HG02943 (cell line): Measurements from ENCODE around the gene MIA3.
"Not testable (repeated sequence)": the region's sequence is repeated elsewhere in the genome, so short reads cannot be mapped to it uniquely, and the experiment has no call there.

ENCODE experiments used
- ATAC-seq: cut with Tn5 transposase; IDR thresholded peaks from one replicate; pipeline ENCODE4 v1.9.1; 2021; ENCODE audit warnings: mild to moderate bottlenecking, low read depth, moderate library complexity; ENCODE audit not compliant: unreplicated experiment

MIA3 gene, protein sequence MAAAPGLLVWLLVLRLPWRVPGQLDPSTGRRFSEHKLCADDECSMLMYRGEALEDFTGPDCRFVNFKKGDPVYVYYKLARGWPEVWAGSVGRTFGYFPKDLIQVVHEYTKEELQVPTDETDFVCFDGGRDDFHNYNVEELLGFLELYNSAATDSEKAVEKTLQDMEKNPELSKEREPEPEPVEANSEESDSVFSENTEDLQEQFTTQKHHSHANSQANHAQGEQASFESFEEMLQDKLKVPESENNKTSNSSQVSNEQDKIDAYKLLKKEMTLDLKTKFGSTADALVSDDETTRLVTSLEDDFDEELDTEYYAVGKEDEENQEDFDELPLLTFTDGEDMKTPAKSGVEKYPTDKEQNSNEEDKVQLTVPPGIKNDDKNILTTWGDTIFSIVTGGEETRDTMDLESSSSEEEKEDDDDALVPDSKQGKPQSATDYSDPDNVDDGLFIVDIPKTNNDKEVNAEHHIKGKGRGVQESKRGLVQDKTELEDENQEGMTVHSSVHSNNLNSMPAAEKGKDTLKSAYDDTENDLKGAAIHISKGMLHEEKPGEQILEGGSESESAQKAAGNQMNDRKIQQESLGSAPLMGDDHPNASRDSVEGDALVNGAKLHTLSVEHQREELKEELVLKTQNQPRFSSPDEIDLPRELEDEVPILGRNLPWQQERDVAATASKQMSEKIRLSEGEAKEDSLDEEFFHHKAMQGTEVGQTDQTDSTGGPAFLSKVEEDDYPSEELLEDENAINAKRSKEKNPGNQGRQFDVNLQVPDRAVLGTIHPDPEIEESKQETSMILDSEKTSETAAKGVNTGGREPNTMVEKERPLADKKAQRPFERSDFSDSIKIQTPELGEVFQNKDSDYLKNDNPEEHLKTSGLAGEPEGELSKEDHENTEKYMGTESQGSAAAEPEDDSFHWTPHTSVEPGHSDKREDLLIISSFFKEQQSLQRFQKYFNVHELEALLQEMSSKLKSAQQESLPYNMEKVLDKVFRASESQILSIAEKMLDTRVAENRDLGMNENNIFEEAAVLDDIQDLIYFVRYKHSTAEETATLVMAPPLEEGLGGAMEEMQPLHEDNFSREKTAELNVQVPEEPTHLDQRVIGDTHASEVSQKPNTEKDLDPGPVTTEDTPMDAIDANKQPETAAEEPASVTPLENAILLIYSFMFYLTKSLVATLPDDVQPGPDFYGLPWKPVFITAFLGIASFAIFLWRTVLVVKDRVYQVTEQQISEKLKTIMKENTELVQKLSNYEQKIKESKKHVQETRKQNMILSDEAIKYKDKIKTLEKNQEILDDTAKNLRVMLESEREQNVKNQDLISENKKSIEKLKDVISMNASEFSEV (N-terminal part only)

DNA sequence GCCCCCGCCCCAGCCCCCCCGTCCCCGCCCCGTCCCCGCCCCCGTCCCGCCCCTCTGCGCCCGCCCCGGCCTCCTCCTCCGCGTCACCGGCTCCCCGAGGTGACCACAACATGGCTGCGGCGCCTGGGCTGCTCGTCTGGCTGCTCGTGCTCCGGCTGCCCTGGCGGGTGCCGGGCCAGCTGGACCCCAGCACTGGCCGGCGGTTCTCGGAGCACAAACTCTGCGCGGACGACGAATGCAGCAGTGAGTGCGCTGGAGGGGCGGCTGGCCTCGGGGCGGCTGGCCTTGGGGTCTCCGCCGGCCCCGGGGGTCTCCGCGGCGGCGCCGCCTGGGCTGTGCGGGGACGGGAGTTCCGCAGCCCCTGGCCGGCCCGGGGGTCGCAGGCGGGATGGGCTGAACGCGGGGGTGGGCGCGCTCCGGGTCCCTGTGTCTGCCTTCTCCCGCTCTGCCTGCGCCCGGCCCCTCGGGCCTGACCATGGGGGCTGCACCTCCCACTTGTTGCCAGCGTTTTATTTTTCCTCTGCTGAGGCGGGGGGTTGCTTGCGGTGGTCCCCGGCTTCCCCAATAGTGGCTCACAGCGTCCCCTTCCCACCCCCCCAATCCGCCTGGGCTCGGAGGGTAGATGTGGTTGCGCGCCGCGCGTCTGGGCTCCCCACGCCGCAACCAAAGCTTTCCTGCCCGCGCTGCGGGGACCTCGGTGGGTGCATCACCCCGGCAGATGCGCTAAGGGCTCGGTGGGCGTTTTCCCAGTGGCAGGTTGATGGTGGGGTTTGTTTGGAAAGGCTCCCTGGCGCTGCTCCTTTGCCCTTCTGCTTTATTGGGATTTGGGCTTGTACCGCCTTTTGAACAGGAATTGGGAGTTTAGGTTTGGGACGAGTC, at the start of gene MIA3:
MIA3 (plus strand) TSS at position 97 of the 879 bp plus-strand sequence; CDS start at position 111, 14 bp downstream.
- ATAC-seq: peak; percentile 54

DNA sequence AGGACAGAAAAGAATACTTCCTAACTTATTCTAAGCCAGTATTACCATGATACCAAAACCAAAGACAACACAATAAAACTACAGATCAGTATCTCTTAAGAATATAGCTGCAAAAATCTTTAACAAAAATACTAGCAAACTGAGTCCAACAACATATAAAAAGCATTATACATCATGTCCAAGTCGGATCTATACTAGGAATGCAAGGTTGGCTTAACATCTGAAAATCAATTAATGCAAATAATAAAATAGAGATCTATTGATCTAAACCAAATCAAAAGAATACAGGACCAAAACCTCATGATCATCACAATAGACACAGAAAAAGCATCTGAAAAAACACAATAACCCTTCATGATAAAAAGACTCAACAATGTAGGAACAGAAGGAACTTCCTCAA, 47.1 kb upstream of the MIA3 start:
- ATAC-seq: no peak

DNA sequence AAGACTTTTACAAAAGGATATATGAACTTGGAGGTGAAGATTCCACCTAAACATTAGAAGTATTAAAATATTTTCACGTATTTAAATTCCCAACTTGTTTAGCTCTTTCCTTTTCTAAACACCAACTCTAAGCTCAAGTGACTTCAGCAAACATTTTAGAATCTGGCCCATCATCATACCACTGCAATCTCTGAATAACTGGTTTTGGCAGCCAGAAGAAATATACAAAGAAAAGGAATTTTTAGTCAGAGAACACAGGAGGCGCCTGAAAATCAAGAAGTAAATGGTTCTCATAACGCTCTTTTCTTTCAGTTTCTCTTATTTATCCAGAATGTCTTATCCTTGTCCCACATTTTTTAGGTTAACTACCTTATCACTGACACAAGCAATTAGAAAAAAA, 38.6 kb upstream of the MIA3 start:
- no peak for ATAC-seq

- ATAC-seq: no peak
Measured at GRCh38 chr1:222582099-222582774, 35.7 kb upstream of the MIA3 start.

DNA sequence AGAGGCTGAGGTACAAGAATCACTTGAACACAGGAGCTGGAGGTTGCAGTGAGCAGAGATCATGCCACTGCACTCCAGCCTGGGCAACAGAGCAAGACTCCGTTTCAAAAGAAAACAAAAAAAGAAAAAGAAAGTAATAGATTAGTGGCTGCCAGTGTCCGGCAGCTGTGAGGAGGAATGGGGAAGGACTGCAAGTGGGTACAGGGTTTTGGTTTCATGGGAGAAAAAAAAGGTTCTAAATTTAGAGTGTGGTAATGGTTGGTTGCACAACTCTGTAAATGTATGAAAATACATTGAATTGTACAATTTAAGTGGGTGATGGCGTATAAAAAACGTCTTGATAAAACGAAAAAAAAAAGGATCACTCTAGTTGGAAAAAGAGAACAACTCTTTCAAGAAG, 34.8 kb upstream of the MIA3 start:
- peak; percentile 95 for ATAC-seq

GRCh38 chr1:222586842-222587241, 31.1 kb upstream of the MIA3 start:
- ATAC-seq: no peak

DNA sequence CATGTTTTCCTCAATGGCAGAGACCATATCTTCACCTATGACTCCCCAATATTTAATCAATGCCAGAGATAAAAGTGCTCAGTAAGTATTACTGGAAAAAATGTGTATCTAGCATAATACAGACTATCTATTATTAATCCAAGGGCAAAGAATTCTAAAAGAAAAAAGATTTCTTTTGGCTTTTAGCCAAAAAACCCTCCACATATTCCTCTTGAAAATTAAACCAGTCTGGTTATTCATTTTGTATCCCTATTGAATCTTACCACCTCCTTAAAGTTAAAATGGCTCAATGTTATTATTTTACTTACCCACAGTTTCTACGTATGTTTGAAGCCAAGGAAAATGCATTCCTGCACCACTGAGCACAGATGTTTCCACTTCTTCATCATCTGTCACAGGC, 29.8 kb upstream of the MIA3 start:
- ATAC-seq: no peak

DNA sequence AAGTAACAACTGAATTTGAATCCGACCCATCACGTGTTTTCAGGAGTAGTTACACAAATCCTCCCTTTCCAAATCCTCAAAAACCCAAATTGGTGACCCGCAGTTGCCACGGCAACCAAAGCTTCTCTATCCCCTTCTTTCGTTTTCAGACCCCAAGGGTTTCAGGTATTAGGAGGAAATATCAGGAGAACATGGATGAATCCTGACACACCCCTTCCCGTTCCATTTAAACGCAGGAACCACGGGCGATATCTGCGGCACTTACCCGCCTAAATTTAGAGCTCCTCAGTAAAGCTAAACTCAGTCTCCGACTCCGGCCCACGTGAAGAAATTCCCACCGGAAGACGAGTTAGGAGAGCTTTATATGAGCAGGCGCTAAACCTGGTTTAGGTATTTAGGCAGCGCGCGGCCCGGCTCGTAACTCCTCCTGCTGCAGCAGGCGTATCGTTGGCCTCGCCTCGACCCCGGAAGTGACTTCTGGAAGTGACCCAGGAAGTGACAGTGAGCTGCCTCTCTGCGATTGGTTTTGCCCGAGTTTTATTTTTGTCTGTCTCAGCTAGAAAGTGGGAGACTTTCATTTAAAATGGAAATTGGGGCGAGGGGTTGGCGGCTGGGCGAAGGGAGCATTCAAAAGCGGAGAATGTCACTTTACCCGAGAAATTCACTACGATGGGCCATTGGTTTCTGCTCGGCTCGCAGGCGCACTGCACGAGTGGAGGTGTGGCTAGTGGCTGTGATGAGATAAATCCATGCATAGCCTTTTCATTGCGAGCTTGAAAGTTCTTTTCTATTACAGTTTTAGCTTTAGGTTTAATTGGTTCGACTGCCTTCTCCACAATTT, 28.2 kb upstream of the MIA3 start, which contains the start of gene TAF1A:
TAF1A (minus strand) TSS at position 472 of the 841 bp plus-strand sequence.
- peak; percentile 99 for ATAC-seq

DNA sequence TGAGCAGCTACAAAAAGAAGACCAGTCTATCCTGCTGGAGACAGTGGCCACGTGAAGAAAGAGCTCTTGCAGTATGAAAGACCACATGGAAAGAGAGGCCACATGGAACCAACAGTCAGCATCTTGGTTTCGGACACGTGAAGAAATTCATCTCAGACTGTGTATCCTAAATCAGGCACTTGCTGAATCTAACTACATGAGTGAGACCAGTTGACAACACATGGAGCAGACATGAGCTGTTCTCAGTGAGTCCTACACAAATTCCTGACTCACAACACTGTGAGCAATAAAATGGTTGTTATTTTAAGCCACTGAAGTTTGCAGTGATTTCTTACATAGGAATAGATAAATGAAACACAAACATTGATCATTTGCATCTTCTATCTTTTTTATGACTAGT, 25.7 kb upstream of the MIA3 start:
- ATAC-seq: no peak

DNA sequence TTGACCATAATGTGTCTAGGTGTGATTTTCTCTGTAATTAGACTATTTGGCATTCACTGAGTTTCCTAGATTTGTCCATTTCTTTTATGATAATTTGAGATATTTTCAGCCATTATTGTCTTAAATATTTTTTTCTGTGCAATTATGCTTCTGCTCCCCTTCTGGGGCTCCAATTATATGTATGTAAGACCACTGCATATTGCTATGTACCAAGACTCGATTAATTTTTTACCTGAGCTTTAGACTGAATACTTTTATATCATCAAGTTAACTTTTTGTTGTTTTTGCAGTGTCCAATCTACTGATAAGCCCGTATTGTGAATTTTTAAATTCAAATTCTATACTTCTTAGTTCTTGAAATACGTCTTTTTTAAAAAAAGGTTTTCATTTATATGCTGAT, 23.1 kb upstream of the MIA3 start:
- ATAC-seq: no peak

DNA sequence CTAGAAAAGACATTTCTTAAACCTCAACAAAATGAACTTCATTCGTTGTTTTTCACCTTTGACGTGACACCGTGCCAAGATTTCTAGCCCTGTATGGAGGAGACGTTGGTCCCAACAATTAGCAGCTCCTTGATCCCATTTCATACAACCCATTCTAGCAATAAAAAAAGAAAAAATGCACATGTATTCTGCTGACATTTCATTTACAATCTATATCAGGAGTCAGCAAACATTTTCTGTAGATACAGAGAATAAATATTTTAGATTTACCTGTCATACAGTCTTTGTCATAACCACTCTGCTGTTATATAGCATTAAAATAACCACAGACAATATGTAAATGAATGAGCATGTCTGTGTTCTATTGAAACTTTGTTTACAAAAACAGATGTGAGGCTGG, 21.2 kb upstream of the MIA3 start:
- no peak for ATAC-seq

- no peak for ATAC-seq
Measured at GRCh38 chr1:222600281-222600680, 17.6 kb upstream of the MIA3 start.

DNA sequence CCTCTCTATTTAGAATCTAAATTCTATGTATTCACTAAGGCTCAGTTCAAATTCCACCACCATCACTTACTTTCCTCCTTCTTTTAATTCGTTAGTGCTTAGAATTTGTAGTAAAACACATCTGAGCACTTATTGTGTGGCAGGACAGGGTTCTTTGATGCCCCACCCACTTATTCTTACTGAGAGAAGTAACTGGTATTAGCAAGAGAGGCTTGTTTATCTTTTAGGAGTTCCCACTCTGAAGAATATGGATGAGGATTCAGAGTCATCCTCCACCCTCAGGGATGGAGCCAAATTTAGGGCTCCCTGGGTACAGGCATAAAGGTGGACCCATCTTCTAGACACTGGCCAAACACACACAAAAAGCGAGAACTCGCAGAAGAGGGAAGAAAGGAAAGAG, 16.6 kb upstream of the MIA3 start:
- ATAC-seq: no peak

DNA sequence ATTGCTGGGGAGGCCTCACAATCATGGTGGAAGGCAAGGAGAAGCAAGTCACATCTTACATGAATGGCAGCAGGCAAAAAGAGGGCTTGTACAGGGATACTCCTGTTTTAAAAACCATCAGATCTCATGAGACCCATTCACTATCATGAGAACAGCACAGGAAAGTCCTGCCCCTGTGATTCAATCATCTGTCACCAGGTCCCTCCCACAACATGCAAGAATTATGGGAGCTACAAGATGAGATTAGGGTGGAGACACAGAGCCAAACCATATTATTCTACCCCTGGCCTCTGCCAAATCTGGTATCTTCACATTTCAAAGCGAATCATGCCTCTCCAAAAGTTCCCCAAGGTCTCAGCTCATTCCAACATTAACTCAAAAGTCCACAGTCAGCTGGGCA, 11.1 kb upstream of the MIA3 start:
- ATAC-seq: no peak

DNA sequence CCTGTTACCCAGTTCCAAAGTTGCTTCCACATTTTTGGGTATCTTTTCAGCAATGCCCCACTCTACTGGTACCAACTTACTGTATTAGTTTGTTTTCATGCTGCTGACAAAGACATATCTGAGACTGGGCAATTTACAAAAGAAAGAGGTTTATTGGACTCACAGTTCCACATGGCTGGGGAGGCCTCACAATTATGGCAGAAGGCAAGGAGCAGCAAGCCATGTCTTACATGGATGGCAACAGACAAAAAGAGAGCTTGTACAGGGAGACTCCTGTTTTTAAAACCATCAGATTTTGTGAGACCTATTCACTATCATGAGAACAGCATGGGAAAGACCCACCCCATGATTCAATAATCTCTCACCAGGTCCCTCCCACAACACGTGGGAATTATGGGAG, 8.8 kb upstream of the MIA3 start:
- not testable (repeated sequence) for ATAC-seq

- no peak for ATAC-seq
Measured at GRCh38 chr1:222610728-222611127, 7.2 kb upstream of the MIA3 start.

- no peak for ATAC-seq
Measured at GRCh38 chr1:222613627-222614026, 4.3 kb upstream of the MIA3 start.

- no peak for ATAC-seq
Measured at GRCh38 chr1:222616525-222616924, 1.4 kb upstream of the MIA3 start.
